Mesothelial cell of epicardium (in vitro differentiated cells): ENCODE measurements around the gene ANKRD63. TPM values are rescaled to one million over a fixed set of nuclear protein-coding genes. Genes with fewer than 3 reads are reported as not detected.

Source experiments
- DNase-seq, 2 experiments: peaks; one replicate each; pipeline ENCODE4 v3.0.0; 2021; ENCODE audit warnings: low spot score in 2 of 2; ENCODE audit not compliant: unreplicated experiment in 2 of 2
- H3K27ac Mint-ChIP-seq: 2 replicates; pipeline ENCODE4 v1.8.0; 2021; ENCODE audit warnings: mixed read lengths
- H3K27me3 Mint-ChIP-seq: 2 replicates; pipeline ENCODE4 v1.8.0; 2021; ENCODE audit warnings: low read depth, mixed read lengths
- H3K36me3 Mint-ChIP-seq: 2 replicates; pipeline ENCODE4 v1.8.0; 2021; ENCODE audit warnings: mixed read lengths
- H3K4me1 Mint-ChIP-seq: 2 replicates; pipeline ENCODE4 v1.8.0; 2021; ENCODE audit warnings: mixed read lengths
- H3K4me3 Mint-ChIP-seq: 2 replicates; pipeline ENCODE4 v1.8.0; 2021; ENCODE audit warnings: mild to moderate bottlenecking, moderate library complexity, mixed read lengths
- H3K9me3 Mint-ChIP-seq: 2 replicates; pipeline ENCODE4 v1.8.0; 2021; ENCODE audit warnings: mixed read lengths
- total RNA-seq: library from RNA; stranded (reverse); gene quantifications from 3 replicates; pipeline ENCODE4 v1.2.1, GENCODE V29; 2021
- TF ChIP-seq, protein P1 (sequence below): fragments of 200-600 bp; sonication (generic); IDR thresholded peaks from one replicate; pipeline ENCODE4 v1.5.0; 2021; ENCODE audit warnings: antibody characterized with exemption; ENCODE audit not compliant: unreplicated experiment

ANKRD63 gene
- total RNA-seq, 1 donor from 2014 or later: 0.31 TPM

GRCh38 chr15:40287505-40287904 lies 4.6 kb upstream of the ANKRD63 start:
- TF ChIP-seq, protein P1, sequence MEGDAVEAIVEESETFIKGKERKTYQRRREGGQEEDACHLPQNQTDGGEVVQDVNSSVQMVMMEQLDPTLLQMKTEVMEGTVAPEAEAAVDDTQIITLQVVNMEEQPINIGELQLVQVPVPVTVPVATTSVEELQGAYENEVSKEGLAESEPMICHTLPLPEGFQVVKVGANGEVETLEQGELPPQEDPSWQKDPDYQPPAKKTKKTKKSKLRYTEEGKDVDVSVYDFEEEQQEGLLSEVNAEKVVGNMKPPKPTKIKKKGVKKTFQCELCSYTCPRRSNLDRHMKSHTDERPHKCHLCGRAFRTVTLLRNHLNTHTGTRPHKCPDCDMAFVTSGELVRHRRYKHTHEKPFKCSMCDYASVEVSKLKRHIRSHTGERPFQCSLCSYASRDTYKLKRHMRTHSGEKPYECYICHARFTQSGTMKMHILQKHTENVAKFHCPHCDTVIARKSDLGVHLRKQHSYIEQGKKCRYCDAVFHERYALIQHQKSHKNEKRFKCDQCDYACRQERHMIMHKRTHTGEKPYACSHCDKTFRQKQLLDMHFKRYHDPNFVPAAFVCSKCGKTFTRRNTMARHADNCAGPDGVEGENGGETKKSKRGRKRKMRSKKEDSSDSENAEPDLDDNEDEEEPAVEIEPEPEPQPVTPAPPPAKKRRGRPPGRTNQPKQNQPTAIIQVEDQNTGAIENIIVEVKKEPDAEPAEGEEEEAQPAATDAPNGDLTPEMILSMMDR: no peak
- peaks cover 45% of the 10 kb centered on the region for H3K27me3 Mint-ChIP-seq

GRCh38 chr15:40286794-40287193 lies 3.9 kb upstream of the ANKRD63 start:
- Mint-ChIP-seq H3K27me3 (peaks cover 39% of the 10 kb centered on the region), H3K36me3 (no peaks in the 10 kb centered on the region), H3K27ac (no peak overlapping the region), H3K4me1 (peaks cover 28% of the 10 kb centered on the region), H3K4me3 (no peak overlapping the region), H3K9me3 (no peaks in the 10 kb centered on the region)
- TF ChIP-seq, protein P1: no peak
- DNase-seq: no peak

More at GRCh38 chr15:40287505-40287904, 4.6 kb upstream of the ANKRD63 start:
- Mint-ChIP-seq H3K9me3 (no peaks in the 10 kb centered on the region), H3K27ac (no peak overlapping the region), H3K4me1 (peaks cover 28% of the 10 kb centered on the region), H3K36me3 (no peaks in the 10 kb centered on the region), H3K4me3 (no peak overlapping the region)
- DNase-seq: no peak

- Mint-ChIP-seq H3K9me3 (no peaks in the 10 kb centered on the region), H3K27ac (no peak overlapping the region), H3K27me3 (peaks cover 39% of the 10 kb centered on the region), H3K36me3 (no peaks in the 10 kb centered on the region), H3K4me1 (peaks cover 29% of the 10 kb centered on the region), H3K4me3 (no peak overlapping the region)
- TF ChIP-seq, protein P1: no peak
- DNase-seq: no peak
These were observed 3.2 kb upstream of the ANKRD63 start for GRCh38 chr15:40286061-40286532.

DNA sequence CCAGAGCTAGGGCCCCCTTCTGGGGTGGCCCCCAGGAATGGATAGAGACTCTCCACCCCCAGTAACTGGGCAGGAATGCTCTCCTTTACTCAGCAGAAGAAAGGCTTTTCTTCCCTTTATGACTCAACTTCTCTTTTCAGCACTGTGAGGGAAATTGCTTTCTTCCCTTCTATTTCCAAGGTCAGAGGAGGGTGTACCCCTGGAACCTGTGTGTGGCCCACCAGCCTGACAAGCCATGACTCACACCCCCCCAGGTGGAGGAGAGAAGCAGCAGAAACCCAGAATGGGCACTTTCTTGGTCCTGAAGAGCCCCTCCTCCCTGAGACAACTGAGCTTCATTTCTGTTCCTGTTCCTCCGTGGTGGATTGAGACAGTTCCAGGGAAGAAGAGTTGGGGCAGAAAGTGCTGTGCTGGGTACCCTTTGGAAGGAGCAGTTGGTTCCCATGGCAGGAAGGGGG lies 2.7 kb upstream of the ANKRD63 start:
- H3K27ac Mint-ChIP-seq: no peak overlapping the region
- peaks cover 30% of the 10 kb centered on the region for H3K4me1 Mint-ChIP-seq
- peaks cover 44% of the 10 kb centered on the region for H3K27me3 Mint-ChIP-seq
- H3K4me3 Mint-ChIP-seq: no peak overlapping the region
- TF ChIP-seq, protein P1: no peak
- no peaks in the 10 kb centered on the region for H3K36me3 Mint-ChIP-seq
- no peaks in the 10 kb centered on the region for H3K9me3 Mint-ChIP-seq
- no peak for DNase-seq

DNA sequence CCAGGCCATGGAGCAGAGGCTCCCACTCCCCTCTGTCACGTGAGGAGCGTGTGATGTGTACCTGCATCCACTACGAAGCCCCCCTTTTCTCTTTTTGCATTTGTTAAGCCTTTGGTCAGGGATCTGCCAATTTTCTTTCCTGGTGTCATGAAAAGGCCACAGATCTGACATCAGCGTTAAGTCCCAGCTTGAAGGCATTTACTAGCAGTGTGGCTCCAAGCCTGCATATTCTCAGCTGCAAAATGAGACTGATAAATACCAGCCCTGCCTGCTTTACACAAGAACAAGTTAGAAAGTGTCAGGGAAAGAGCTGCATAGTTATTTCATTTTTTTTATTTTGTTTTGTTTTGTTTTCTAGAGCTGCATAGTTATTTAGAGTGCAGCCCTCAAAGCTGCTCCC lies 2.3 kb upstream of the ANKRD63 start:
- H3K4me1 Mint-ChIP-seq: peaks cover 30% of the 10 kb centered on the region
- TF ChIP-seq, protein P1: no peak
- peak overlapping the region; percentile 24 for H3K4me3 Mint-ChIP-seq
- H3K27me3 Mint-ChIP-seq: peaks cover 44% of the 10 kb centered on the region
- H3K9me3 Mint-ChIP-seq: no peaks in the 10 kb centered on the region
- H3K27ac Mint-ChIP-seq: no peak overlapping the region
- no peak for DNase-seq
- no peaks in the 10 kb centered on the region for H3K36me3 Mint-ChIP-seq
